ENCODE results near the gene TCERG1L. TPM values are rescaled to one million over a fixed set of nuclear protein-coding genes. Genes with fewer than 3 reads are reported as not detected.

Gene TCERG1L
- total RNA-seq, 4 donors from 2014 or later: not detected

DNA sequence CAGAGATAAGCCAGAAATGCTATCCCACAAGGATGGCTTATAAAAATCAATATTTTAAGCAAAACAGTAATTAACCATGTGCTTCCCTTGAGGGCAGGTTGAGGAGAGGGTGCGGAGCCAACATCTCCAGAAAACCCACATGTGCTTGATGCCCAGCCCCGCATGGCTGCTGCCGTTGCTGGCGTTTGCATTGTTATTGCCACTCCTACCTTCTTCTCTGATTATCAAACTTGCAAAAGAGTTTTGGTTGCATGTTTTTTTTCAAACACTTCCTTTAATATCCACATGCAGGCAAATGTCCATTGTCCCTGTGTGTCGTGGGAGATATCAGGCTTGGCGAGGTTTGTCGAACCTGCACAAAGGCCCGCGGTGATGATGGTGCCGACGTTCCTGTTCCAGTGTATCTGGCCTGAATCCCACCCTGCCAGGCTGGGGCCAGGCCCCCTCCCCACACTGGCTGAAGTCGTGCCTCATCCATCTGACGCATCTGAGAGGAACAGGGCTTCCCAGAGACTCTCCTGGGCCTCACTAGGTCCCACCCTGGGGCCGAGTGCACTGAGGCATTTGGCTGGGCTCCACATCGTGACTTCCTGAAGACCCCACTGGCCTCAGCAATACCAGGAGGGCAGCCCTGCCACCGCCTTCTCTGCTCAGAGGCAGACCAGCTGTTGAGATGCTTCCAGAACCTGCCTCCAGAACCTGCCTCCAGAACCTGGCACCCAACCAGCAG, 40.9 kb downstream of the TCERG1L start:
- no peak overlapping the region for H3K27ac ChIP-seq
- no peaks in the 10 kb centered on the region for H3K36me3 ChIP-seq
- no peaks in the 10 kb centered on the region for H3K9me3 ChIP-seq
- no peaks in the 10 kb centered on the region for H3K4me1 ChIP-seq
- TF ChIP-seq, protein P1, sequence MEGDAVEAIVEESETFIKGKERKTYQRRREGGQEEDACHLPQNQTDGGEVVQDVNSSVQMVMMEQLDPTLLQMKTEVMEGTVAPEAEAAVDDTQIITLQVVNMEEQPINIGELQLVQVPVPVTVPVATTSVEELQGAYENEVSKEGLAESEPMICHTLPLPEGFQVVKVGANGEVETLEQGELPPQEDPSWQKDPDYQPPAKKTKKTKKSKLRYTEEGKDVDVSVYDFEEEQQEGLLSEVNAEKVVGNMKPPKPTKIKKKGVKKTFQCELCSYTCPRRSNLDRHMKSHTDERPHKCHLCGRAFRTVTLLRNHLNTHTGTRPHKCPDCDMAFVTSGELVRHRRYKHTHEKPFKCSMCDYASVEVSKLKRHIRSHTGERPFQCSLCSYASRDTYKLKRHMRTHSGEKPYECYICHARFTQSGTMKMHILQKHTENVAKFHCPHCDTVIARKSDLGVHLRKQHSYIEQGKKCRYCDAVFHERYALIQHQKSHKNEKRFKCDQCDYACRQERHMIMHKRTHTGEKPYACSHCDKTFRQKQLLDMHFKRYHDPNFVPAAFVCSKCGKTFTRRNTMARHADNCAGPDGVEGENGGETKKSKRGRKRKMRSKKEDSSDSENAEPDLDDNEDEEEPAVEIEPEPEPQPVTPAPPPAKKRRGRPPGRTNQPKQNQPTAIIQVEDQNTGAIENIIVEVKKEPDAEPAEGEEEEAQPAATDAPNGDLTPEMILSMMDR (IDR thresholded peaks at IDR 0.05): no peak
- no peak for TF ChIP-seq POLR2A (IDR thresholded peaks at IDR 0.05)
- no peak overlapping the region for H3K4me3 ChIP-seq
- DNase-seq: no peak
- no peaks in the 10 kb centered on the region for H3K27me3 ChIP-seq

DNA sequence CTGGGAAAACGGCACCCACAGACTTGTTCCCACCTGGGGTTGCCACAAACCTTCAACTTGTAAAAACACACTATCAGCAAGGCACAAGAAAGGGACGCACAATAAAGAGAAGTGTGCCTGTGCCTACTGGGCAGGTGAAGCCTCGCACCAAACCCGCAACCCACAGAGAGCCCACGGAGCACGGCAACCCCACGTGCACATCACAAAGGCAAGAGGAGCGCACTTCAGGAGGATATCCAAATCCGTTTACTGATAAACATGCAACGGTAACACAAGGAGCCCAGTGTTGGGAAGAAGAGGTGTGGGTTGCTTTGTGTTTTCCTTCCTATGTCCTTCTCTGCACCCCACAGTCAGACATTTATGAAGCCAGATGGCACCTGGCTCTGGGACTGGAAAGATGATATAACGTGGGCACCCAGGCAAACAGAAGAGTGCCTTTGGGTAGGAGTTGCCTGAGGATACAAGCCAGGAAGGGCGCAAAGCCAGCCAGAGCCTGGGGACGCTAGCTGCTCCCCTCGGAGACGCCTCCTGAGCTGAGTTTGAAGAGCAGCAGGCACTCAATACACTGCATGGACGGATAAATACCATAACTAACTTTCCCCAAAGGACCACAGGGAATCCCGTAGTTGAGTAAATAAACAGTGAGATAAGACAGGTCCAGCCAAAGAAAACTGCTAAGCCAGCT, 41.6 kb downstream of the TCERG1L start:
- Histone ChIP-seq H3K4me1 (no peaks in the 10 kb centered on the region), H3K27ac (no peak overlapping the region), H3K9me3 (no peaks in the 10 kb centered on the region), H3K27me3 (no peaks in the 10 kb centered on the region), H3K36me3 (no peaks in the 10 kb centered on the region), H3K4me3 (no peak overlapping the region)
- TF ChIP-seq POLR2A (IDR thresholded peaks at IDR 0.05): no peak
- TF ChIP-seq, protein P1 (IDR thresholded peaks at IDR 0.05): no peak
- no peak for DNase-seq

- no peaks in the 10 kb centered on the region for H3K4me1 ChIP-seq
- no peak for DNase-seq
- TF ChIP-seq POLR2A (IDR thresholded peaks at IDR 0.05): no peak
- TF ChIP-seq, protein P1 (IDR thresholded peaks at IDR 0.05): no peak
- no peaks in the 10 kb centered on the region for H3K9me3 ChIP-seq
- no peak overlapping the region for H3K4me3 ChIP-seq
- no peaks in the 10 kb centered on the region for H3K36me3 ChIP-seq
- no peaks in the 10 kb centered on the region for H3K27me3 ChIP-seq
- H3K27ac ChIP-seq: no peak overlapping the region
Measured at GRCh38 chr10:131267814-131268095, 43.8 kb downstream of the TCERG1L start.

GRCh38 chr10:131266936-131267813, 44.3 kb downstream of the TCERG1L start:
- TF ChIP-seq POLR2A (IDR thresholded peaks at IDR 0.05): no peak
- TF ChIP-seq, protein P1 (IDR thresholded peaks at IDR 0.05): no peak
- Histone ChIP-seq H3K27ac (no peak overlapping the region), H3K4me1 (no peaks in the 10 kb centered on the region), H3K4me3 (no peak overlapping the region), H3K36me3 (no peaks in the 10 kb centered on the region), H3K27me3 (no peaks in the 10 kb centered on the region), H3K9me3 (no peaks in the 10 kb centered on the region)
- DNase-seq: no peak

DNA sequence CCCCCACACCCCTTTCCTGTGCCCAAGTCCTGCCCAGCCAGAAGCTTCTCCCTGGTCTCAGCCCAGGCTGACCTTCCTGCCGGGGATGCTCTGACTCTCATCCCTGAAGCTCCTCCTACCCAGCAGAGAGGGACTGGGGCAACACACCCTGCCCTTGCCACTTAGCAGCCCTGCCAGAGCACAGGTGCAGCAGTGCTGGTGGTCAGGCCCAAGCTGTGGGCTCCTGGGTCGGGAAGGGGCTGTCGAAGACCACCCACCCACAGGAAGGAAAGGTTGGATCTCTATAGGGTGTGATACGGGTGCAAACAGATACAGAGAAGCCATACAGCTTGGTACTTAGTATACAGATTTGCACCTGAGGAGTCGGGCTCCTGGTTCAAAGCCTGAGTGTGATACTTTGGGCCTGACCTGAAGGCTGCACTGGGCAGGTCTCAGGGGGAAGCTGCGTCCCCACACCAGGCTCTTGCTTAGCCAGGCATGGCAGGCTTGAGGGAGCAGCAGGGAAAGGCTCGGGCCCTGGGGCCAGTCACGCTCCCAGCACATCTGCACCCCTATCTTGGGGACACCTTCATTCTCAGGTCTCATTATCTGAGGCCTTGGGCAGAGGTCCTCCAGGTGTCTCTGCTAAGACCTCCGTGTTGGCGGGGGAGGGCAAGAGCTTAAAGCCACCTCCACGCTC, 47.3 kb downstream of the TCERG1L start:
- Histone ChIP-seq H3K36me3 (no peaks in the 10 kb centered on the region), H3K4me3 (no peak overlapping the region), H3K4me1 (no peaks in the 10 kb centered on the region), H3K9me3 (no peaks in the 10 kb centered on the region), H3K27ac (no peak overlapping the region), H3K27me3 (no peaks in the 10 kb centered on the region)
- TF ChIP-seq, protein P1 (IDR thresholded peaks at IDR 0.05): no peak
- TF ChIP-seq POLR2A (IDR thresholded peaks at IDR 0.05): no peak
- DNase-seq: peak in 1 of 3 donors; percentile 15

Data from Peyer's patch (tissue), 4 donors.